Thymus (tissue), 11 donors: ENCODE results near the gene RASGRP4. TPM values are rescaled to one million over a fixed set of nuclear protein-coding genes. Genes with fewer than 3 reads are reported as not detected.

Source experiments
- DNase-seq, 9 donors: peaks; one replicate each; pipeline ENCODE4 v3.0.0-alpha.2; 2013; ENCODE audit warnings: low spot score in 9 of 9, low read depth in 6 of 9, missing footprints in 1 of 9
- H3K27ac ChIP-seq, 2 donors: one replicate each; pipeline ENCODE4 v1.5.1; 2013; ENCODE audit warnings: control low read depth in 1 of 2, low read depth in 1 of 2, low read length in 1 of 2, mild to moderate bottlenecking in 1 of 2, moderate library complexity in 1 of 2
- H3K27me3 ChIP-seq, 2 donors: one replicate each; pipeline ENCODE4 v1.5.1; 2013; ENCODE audit warnings: low read length in 1 of 2; ENCODE audit not compliant: control insufficient read depth in 2 of 2, insufficient read depth in 1 of 2
- H3K36me3 ChIP-seq, 2 donors: one replicate each; pipeline ENCODE4 v1.5.1; 2013; ENCODE audit warnings: low read length in 1 of 2, mild to moderate bottlenecking in 1 of 2, moderate library complexity in 1 of 2; ENCODE audit not compliant: control insufficient read depth in 2 of 2, insufficient read depth in 2 of 2
- H3K4me1 ChIP-seq, 2 donors: one replicate each; pipeline ENCODE4 v1.5.1; 2013; ENCODE audit warnings: low read length in 2 of 2; ENCODE audit not compliant: control insufficient read depth in 2 of 2, insufficient read depth in 2 of 2
- H3K4me3 ChIP-seq, 2 donors: one replicate each; pipeline ENCODE4 v1.5.1; 2013; ENCODE audit warnings: low read length in 2 of 2, control low read depth in 1 of 2, mild to moderate bottlenecking in 1 of 2
- H3K9me3 ChIP-seq, 2 donors: one replicate each; pipeline ENCODE4 v1.5.1; 2013; ENCODE audit warnings: low read length in 1 of 2, mild to moderate bottlenecking in 1 of 2; ENCODE audit not compliant: control insufficient read depth in 2 of 2, insufficient read depth in 1 of 2
- WGBS: extraction: QIAGEN DNeasy Blood & Tissue Kit; methylation state at CpG from one replicate; pipeline ENCODE4 v1.1.7; 2013; 5-methylcytosine and 5-hydroxymethylcytosine counted together
- polyA plus RNA-seq: library from polyadenylated mRNA; stranded (reverse); fragments of 200-250 nt; gene quantifications from one replicate; pipeline ENCODE4 v1.2.3, GENCODE V29; 2013
- total RNA-seq: library from RNA; stranded (reverse); fragments of 120-200 nt; gene quantifications from one replicate; pipeline ENCODE4 v1.2.4, GENCODE V29; 2013
- donor health status: healthy.

Gene RASGRP4
- total and polyA plus RNA-seq, 2 donors, result 1.1 to 1.7 TPM

GRCh38 chr19:38464421-38465082 is 38.5 kb upstream of the RASGRP4 start:
- WGBS, result 77% methylated on average over 15 of the region's 15 CpGs
- no peaks in the 10 kb centered on the region for H3K4me1 ChIP-seq
- H3K27me3 ChIP-seq, result no peaks in the 10 kb centered on the region
- no peak overlapping the region for H3K27ac ChIP-seq
- no peaks in the 10 kb centered on the region for H3K36me3 ChIP-seq
- H3K9me3 ChIP-seq, result peaks cover 0 to 4% of the 10 kb centered on the region in 2 donors
- no peak for DNase-seq
- H3K4me3 ChIP-seq, result no peak overlapping the region

GRCh38 chr19:38463365-38463764 is 37.3 kb upstream of the RASGRP4 start:
- DNase-seq, result no peak
- 95% methylated on average over 18 of the region's 18 CpGs for WGBS

GRCh38 chr19:38458991-38459390 is 33.0 kb upstream of the RASGRP4 start:
- Histone ChIP-seq H3K27ac (no peak overlapping the region), H3K4me3 (no peak overlapping the region), H3K9me3 (peaks cover 0 to 4% of the 10 kb centered on the region in 2 donors), H3K27me3 (no peaks in the 10 kb centered on the region), H3K36me3 (no peaks in the 10 kb centered on the region), H3K4me1 (no peaks in the 10 kb centered on the region)
- 86% methylated on average over 13 of the region's 13 CpGs for WGBS
- no peak for DNase-seq

More at GRCh38 chr19:38463365-38463764, 37.3 kb upstream of the RASGRP4 start:
- Histone ChIP-seq H3K9me3 (peaks cover 0 to 4% of the 10 kb centered on the region in 2 donors), H3K27me3 (no peaks in the 10 kb centered on the region), H3K27ac (no peak overlapping the region), H3K36me3 (no peaks in the 10 kb centered on the region), H3K4me1 (no peaks in the 10 kb centered on the region), H3K4me3 (no peak overlapping the region)

- Histone ChIP-seq H3K9me3 (no peaks in the 10 kb centered on the region), H3K4me1 (no peaks in the 10 kb centered on the region), H3K36me3 (no peaks in the 10 kb centered on the region), H3K27ac (no peak overlapping the region), H3K4me3 (no peak overlapping the region), H3K27me3 (no peaks in the 10 kb centered on the region)
- no peak for DNase-seq
- 95% methylated on average over 15 of the region's 15 CpGs for WGBS
These were observed 31.8 kb upstream of the RASGRP4 start for GRCh38 chr19:38457690-38458405.

- Histone ChIP-seq H3K27me3 (no peaks in the 10 kb centered on the region), H3K9me3 (no peaks in the 10 kb centered on the region), H3K27ac (no peak overlapping the region), H3K4me3 (no peak overlapping the region), H3K4me1 (no peaks in the 10 kb centered on the region), H3K36me3 (no peaks in the 10 kb centered on the region)
- DNase-seq, result no peak
- 91% methylated on average over 5 of the region's 5 CpGs for WGBS
These were observed 31.2 kb upstream of the RASGRP4 start for GRCh38 chr19:38457202-38457601.

- DNase-seq, result peak in 3 of 9 donors; percentile 14 to 36 (median 21)
- no peaks in the 10 kb centered on the region for H3K4me1 ChIP-seq
- H3K4me3 ChIP-seq, result no peak overlapping the region
- H3K27me3 ChIP-seq, result no peaks in the 10 kb centered on the region
- WGBS, result 83% methylated on average over 4 of the region's 4 CpGs
- no peak overlapping the region for H3K27ac ChIP-seq
- H3K9me3 ChIP-seq, result peaks cover 0 to 2% of the 10 kb centered on the region in 2 donors
- no peaks in the 10 kb centered on the region for H3K36me3 ChIP-seq
These were observed 29.0 kb upstream of the RASGRP4 start for GRCh38 chr19:38455031-38455430.

- Histone ChIP-seq H3K9me3 (peaks cover 0 to 2% of the 10 kb centered on the region in 2 donors), H3K4me3 (no peak overlapping the region), H3K27me3 (no peaks in the 10 kb centered on the region), H3K4me1 (no peaks in the 10 kb centered on the region), H3K36me3 (no peaks in the 10 kb centered on the region), H3K27ac (no peak overlapping the region)
- 74% methylated on average over 3 of the region's 3 CpGs for WGBS
- DNase-seq, result no peak
These were observed 27.6 kb upstream of the RASGRP4 start for GRCh38 chr19:38453596-38453995.

- no peak overlapping the region for H3K4me3 ChIP-seq
- DNase-seq, result no peak
- no peaks in the 10 kb centered on the region for H3K4me1 ChIP-seq
- 85% methylated on average over 45 of the region's 45 CpGs for WGBS
- no peaks in the 10 kb centered on the region for H3K27me3 ChIP-seq
- H3K9me3 ChIP-seq, result peaks cover 0 to 2% of the 10 kb centered on the region in 2 donors
- H3K36me3 ChIP-seq, result no peaks in the 10 kb centered on the region
- H3K27ac ChIP-seq, result no peak overlapping the region
These were observed 26.7 kb upstream of the RASGRP4 start for GRCh38 chr19:38452430-38453366.
